Stimulated activated naive CD8-positive, alpha-beta T cell treated with anti-CD3 and anti-CD28 coated beads, Interleukin-15, Interleukin-2, amounts not matched to agents 100 ng/mL and 50 ng/mL, for 24 hours (primary cell): ENCODE measurements around the gene CD47.

Experiments
- H3K27ac Mint-ChIP-seq: one replicate; pipeline ENCODE4 v1.8.0; 2021; ENCODE audit warnings: mild to moderate bottlenecking, mixed read lengths
- H3K27me3 Mint-ChIP-seq: one replicate; pipeline ENCODE4 v1.8.0; 2021; ENCODE audit warnings: mixed read lengths
- H3K36me3 Mint-ChIP-seq: one replicate; pipeline ENCODE4 v1.8.0; 2021; ENCODE audit warnings: low read depth, mixed read lengths
- H3K4me1 Mint-ChIP-seq: one replicate; pipeline ENCODE4 v1.8.0; 2021; ENCODE audit warnings: low read depth, mixed read lengths
- H3K4me3 Mint-ChIP-seq: one replicate; pipeline ENCODE4 v1.8.0; 2021; ENCODE audit warnings: mild to moderate bottlenecking, mixed read lengths
- H3K9me3 Mint-ChIP-seq: one replicate; pipeline ENCODE4 v1.8.0; 2021; ENCODE audit warnings: mixed read lengths

Gene CD47

DNA sequence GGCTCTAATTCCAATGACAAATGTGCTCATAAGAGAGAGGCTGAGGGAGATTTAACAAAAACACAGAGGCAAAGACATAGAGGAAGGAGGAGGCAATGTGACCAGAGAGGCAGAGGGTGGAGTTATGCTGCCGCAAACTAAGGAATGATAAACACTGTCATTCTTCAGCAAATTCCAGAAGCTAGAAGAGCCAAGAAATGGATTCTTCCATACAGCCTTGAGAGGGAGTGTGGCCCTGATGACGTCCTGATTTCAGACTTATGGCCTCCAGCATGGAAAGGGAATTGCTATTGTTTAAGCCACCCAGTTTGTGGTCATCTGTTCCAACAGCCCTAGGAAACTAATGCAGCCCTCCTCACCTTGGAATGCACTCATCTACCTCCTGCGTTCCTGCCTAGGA, 30.5 kb downstream of the CD47 start:
- H3K9me3 Mint-ChIP-seq = no peaks in the 10 kb centered on the region
- peaks cover 73% of the 10 kb centered on the region for H3K36me3 Mint-ChIP-seq
- no peak overlapping the region for H3K4me3 Mint-ChIP-seq
- no peaks in the 10 kb centered on the region for H3K27me3 Mint-ChIP-seq
- H3K27ac Mint-ChIP-seq = no peak overlapping the region
- peaks cover 76% of the 10 kb centered on the region for H3K4me1 Mint-ChIP-seq

DNA sequence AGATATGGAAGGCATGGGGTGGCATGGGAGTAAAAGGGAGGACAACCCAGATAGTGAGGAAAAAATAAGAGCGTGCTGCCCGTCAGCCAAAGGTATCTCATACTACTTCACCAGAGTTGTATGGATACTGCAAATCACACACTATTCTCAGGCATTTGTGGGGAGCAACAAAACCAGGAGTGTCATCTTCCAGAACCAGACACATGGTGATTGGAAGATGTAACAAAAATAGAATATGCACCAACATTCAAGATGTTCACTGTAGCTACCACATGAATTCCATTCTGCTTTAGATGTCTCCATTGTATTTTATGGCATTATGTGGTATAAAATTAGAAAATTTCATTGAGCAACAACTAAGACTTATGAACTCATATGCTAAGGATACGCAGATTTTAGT, 34.9 kb downstream of the CD47 start:
- Mint-ChIP-seq H3K36me3 (peaks cover 80% of the 10 kb centered on the region), H3K9me3 (no peaks in the 10 kb centered on the region), H3K4me1 (peaks cover 58% of the 10 kb centered on the region), H3K27me3 (no peaks in the 10 kb centered on the region), H3K4me3 (no peak overlapping the region), H3K27ac (peak overlapping the region; percentile 64)

DNA sequence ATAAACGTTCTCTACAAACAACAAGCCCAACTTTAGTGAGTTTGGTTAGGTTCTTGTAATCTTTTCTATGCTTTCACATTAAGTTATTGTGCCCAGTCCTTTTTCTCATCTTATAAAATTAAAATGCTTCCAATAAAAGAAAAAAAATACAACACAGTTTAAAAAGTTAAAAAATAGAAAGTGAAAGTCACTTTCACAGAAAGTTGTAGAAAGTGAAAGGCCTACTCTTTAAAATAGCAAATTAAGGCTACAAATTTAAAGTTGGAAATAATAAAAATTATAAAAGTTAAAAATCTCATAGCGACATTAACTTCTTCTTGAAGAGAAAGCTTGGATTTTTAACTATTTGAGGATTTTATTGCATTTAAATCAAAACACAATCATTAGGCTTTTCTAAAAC, 35.9 kb downstream of the CD47 start:
- Mint-ChIP-seq H3K4me3 (no peak overlapping the region), H3K27ac (no peak overlapping the region), H3K9me3 (no peaks in the 10 kb centered on the region), H3K36me3 (peaks cover 74% of the 10 kb centered on the region), H3K27me3 (no peaks in the 10 kb centered on the region), H3K4me1 (peaks cover 48% of the 10 kb centered on the region)

DNA sequence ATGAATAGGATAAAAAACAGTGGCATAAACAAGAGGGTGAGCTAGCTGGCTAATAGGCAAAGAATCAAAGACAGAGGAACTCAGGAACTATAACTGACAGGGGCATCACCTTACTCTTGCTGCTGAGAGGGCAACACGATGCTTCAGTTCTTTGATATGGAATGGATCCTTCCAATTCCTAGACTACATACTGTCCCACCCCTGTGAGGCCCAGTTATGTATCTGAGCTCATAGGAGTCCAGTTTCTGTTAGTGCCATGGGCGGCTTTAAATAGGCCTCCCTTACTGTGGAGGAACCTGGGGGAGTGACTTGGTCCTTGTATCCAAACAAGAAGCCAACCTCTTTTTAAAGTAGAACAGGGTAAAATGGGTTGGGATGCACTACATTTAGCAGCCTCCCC, 37.3 kb downstream of the CD47 start:
- Mint-ChIP-seq H3K36me3 (peaks cover 76% of the 10 kb centered on the region), H3K9me3 (no peaks in the 10 kb centered on the region), H3K27me3 (no peaks in the 10 kb centered on the region), H3K4me3 (no peak overlapping the region), H3K27ac (peak overlapping the region; percentile 77), H3K4me1 (peaks cover 41% of the 10 kb centered on the region)

DNA sequence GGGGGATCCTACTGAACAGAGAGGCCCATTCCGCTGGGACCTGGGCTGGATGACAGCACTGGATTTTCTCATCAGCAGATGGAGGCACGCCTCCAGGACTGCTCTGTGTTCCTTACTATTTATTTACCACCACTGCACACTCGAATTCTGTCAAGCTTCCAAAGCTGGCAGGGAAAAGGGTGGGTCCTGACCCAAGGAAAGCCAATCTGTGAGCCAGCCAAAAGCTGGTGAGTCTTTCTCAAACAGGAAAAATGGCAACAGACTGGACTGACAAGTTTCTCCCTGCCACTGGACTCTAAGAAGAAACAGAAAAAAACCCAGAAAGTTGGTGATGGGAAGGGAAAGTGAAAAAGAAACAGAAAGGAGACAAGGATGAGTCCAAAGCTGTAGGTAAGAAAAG, 37.8 kb downstream of the CD47 start:
- no peaks in the 10 kb centered on the region for H3K9me3 Mint-ChIP-seq
- H3K36me3 Mint-ChIP-seq = peaks cover 74% of the 10 kb centered on the region

DNA sequence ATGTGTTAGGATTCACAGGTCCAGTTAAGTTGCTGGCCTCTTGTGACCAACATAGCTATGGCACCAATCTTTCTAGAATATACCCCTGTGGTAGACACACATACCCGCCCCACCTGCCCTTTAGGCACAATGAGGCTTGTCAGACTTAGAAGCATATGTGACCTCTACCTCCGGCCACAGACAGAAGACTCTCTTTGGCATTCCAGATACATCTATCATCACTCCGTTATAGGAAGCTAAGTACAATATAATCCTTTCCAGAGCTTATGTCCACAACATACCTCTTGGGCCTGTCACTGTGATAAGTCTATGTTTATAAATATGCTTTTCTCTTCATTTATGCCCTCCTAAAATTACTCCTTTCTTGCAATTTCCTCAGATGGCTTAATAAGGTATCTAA, 39.8 kb downstream of the CD47 start:
- no peaks in the 10 kb centered on the region for H3K27me3 Mint-ChIP-seq
- peaks cover 78% of the 10 kb centered on the region for H3K36me3 Mint-ChIP-seq
- H3K9me3 Mint-ChIP-seq = no peaks in the 10 kb centered on the region
- H3K27ac Mint-ChIP-seq = no peak overlapping the region
- H3K4me1 Mint-ChIP-seq = peaks cover 35% of the 10 kb centered on the region
- no peak overlapping the region for H3K4me3 Mint-ChIP-seq

More for the DNA sequence above, 37.8 kb downstream of the CD47 start:
- H3K4me1 Mint-ChIP-seq = peaks cover 43% of the 10 kb centered on the region
- no peaks in the 10 kb centered on the region for H3K27me3 Mint-ChIP-seq
- H3K27ac Mint-ChIP-seq = peak overlapping the region; percentile 77
- H3K4me3 Mint-ChIP-seq = no peak overlapping the region

DNA sequence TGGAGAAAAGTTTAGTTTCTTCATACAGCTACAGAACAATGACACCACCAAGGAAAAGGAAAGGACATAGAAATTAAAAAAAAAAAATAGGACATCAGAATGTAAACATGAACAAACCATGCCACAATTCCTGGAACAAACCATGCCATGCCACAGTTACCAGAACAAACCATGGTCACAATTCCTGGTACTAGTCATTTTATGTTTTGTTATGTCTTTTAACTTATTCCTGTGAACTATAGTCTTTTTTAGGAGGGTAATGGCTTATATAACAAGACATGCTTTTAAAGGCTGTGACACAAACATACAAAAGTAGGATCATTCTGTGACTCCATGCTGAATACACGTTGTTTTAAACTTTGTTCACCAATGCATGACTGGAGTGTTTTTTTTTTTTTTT, 42.8 kb downstream of the CD47 start:
- Mint-ChIP-seq H3K4me1 (peaks cover 11% of the 10 kb centered on the region), H3K27ac (no peak overlapping the region), H3K4me3 (no peak overlapping the region), H3K27me3 (no peaks in the 10 kb centered on the region), H3K36me3 (peaks cover 67% of the 10 kb centered on the region), H3K9me3 (no peaks in the 10 kb centered on the region)

DNA sequence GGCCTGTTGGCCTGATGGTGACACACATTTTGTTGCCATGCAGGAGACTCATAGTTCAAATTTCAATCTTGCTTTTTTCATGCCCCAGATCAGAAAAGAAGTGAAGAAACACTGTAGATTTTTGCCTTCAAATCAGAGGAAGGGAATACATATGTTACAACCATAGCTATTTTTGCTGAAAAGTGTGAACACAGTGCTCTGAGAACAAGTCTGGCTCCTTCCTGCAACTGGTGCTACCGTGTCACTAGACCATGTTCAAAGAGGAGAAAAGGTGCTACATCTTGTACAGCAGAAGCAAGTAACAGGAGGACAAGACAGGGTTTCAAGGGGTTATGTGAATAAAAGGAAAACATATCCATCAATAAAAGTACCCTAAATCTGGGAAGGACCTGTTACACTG, 44.6 kb downstream of the CD47 start:
- H3K36me3 Mint-ChIP-seq = peaks cover 64% of the 10 kb centered on the region
- H3K27ac Mint-ChIP-seq = peak overlapping the region; percentile 8
- H3K4me1 Mint-ChIP-seq = peaks cover 7% of the 10 kb centered on the region

DNA sequence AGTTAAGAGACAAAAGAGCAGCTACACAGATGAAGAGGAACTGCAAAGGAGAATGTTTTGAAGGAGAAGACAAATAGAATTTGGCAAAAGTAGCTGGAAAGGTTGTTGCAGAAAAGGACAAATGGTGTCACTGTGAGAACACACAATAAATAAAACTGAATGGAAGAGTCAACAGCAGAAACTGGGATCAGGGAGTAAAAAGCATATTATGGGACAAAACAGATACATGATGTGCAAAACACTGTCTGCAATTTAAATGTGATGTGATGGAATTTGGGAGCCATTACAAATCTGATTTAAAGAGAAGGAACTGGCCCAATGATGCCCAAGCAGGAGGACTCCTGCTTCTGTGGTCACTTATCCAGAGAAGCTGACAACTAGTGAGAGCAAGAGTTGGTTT, 46.1 kb downstream of the CD47 start:
- peaks cover 62% of the 10 kb centered on the region for H3K36me3 Mint-ChIP-seq
- H3K4me1 Mint-ChIP-seq = peaks cover 7% of the 10 kb centered on the region
- no peaks in the 10 kb centered on the region for H3K9me3 Mint-ChIP-seq
- peak overlapping the region; percentile 5 for H3K27ac Mint-ChIP-seq
- H3K27me3 Mint-ChIP-seq = no peaks in the 10 kb centered on the region
- H3K4me3 Mint-ChIP-seq = no peak overlapping the region

More for the DNA sequence above, 44.6 kb downstream of the CD47 start:
- H3K9me3 Mint-ChIP-seq = no peaks in the 10 kb centered on the region
- no peak overlapping the region for H3K4me3 Mint-ChIP-seq
- H3K27me3 Mint-ChIP-seq = no peaks in the 10 kb centered on the region

DNA sequence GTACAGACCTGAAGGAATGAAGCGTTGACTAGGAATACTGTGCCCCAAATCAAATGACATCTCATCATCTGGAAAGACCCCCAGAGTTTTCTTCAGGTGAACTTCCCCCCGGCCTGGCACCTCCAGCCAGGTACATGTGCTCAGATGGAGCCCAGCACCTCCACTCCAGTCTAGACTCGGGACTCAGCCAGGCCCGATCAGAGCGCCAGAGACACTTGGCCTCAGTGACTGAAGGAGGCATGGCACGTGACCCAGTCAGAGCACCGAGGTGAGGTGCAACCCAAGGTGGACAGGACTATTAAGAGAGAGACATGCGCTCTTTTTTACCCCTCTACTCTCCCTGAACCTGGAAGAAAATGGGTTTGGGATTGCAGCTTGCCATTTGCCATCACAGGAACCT, 48.5 kb downstream of the CD47 start:
- peaks cover 3% of the 10 kb centered on the region for H3K4me1 Mint-ChIP-seq
- H3K9me3 Mint-ChIP-seq = no peaks in the 10 kb centered on the region
- H3K36me3 Mint-ChIP-seq = peaks cover 56% of the 10 kb centered on the region
- no peak overlapping the region for H3K27ac Mint-ChIP-seq
- no peak overlapping the region for H3K4me3 Mint-ChIP-seq
- no peaks in the 10 kb centered on the region for H3K27me3 Mint-ChIP-seq

DNA sequence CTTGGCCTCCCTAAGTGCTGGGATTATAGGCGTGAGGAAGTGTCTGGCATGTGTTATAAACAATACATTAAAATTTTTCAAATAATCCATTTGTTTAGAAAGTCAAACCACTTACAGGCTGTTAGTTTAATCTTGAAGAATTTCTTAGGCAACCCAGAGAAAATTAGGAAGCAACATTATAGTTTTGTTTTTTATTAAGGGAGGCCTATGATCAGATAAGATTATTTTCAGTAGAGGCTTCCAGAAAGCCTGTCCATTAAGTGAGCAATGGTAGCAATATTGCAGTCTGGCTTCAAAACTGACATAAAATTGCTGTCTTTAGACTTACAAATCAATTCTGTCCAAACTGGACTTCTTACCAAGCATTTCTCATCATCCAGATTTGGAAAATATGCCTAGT, 49.6 kb downstream of the CD47 start:
- no peak overlapping the region for H3K4me3 Mint-ChIP-seq
- H3K27me3 Mint-ChIP-seq = no peaks in the 10 kb centered on the region
- peaks cover 11% of the 10 kb centered on the region for H3K4me1 Mint-ChIP-seq
- H3K9me3 Mint-ChIP-seq = no peaks in the 10 kb centered on the region
- no peak overlapping the region for H3K27ac Mint-ChIP-seq
- peaks cover 46% of the 10 kb centered on the region for H3K36me3 Mint-ChIP-seq

DNA sequence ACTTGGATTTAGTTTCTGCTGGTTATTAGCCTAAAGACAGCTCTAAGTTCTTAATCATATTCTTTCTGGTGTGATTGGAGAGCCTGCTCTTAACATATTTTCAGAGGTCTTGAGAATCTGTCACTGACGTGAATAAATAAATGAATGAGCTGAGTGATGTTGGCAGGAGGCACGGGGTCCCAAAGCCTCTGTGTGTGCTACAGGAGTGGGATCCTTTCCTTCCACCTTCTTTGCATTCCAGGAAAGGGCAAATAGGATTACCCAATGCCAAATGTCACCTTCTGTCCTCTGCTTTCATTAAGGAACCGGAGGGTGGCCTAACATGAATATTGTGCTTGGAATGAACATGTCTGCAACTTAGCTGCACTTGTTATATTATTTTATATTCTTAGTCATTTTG, 53.1 kb downstream of the CD47 start:
- no peak overlapping the region for H3K4me3 Mint-ChIP-seq
- H3K9me3 Mint-ChIP-seq = no peaks in the 10 kb centered on the region
- H3K36me3 Mint-ChIP-seq = peaks cover 44% of the 10 kb centered on the region
- no peak overlapping the region for H3K27ac Mint-ChIP-seq
- H3K4me1 Mint-ChIP-seq = peaks cover 18% of the 10 kb centered on the region
- no peaks in the 10 kb centered on the region for H3K27me3 Mint-ChIP-seq

DNA sequence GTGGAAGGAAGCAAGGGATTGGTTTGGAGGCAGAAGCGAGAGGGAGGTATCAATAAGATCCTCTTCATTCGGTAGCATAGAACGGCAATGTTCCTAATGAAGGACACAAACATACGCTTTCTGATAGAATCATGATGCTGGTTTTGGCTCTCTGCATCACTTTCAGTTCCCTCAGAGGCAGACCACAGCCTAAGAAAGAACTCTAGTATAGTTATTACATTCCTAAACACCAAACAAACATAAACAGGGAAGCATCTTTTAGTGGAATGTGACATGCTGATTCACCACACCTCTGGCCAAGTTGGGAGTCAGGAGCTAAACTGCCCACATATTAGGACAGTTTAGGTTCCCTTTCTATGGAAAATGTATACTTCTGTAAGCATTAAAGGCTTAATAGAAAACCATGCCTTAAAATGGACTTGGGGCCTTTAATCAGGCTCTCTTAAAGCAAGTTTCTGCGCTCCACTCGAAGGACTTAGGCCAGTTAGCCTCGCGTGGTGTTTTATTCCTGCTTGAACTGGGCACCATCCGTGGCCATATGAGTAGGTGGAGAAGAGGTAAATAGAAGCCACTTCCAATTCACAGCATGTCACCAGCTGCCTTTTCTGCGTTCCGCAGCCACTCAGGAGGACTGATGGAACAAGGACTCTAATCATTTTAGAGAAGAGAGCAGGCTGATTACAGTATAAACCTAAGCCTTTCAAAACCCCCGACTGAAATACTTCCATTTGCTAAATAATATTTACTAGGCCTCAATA, 53.7 kb downstream of the CD47 start:
- Mint-ChIP-seq H3K27ac (no peak overlapping the region), H3K4me1 (peaks cover 18% of the 10 kb centered on the region), H3K4me3 (no peak overlapping the region), H3K36me3 (peaks cover 44% of the 10 kb centered on the region), H3K9me3 (no peaks in the 10 kb centered on the region), H3K27me3 (no peaks in the 10 kb centered on the region)

DNA sequence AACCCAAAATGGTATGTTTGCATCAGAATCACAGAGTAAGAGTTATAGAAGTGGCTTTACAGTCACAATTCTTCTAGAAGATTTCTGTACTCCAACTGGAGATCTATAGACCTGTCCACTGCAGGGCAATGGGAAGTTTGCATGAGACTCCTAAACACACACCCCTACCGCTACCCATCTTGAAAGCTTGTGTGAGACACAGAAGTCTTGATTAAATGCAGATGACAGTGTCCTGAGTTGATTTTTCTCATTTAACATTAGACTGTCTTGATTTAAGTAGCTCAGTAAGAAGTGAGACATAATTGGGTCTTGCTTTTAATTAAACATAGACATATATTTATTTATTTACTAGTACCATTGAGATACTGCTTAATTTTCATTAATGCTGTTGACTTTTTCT, 54.4 kb downstream of the CD47 start:
- H3K36me3 Mint-ChIP-seq = peaks cover 41% of the 10 kb centered on the region
- H3K4me3 Mint-ChIP-seq = no peak overlapping the region
- no peak overlapping the region for H3K27ac Mint-ChIP-seq
- no peaks in the 10 kb centered on the region for H3K9me3 Mint-ChIP-seq
- peaks cover 18% of the 10 kb centered on the region for H3K4me1 Mint-ChIP-seq
- no peaks in the 10 kb centered on the region for H3K27me3 Mint-ChIP-seq

DNA sequence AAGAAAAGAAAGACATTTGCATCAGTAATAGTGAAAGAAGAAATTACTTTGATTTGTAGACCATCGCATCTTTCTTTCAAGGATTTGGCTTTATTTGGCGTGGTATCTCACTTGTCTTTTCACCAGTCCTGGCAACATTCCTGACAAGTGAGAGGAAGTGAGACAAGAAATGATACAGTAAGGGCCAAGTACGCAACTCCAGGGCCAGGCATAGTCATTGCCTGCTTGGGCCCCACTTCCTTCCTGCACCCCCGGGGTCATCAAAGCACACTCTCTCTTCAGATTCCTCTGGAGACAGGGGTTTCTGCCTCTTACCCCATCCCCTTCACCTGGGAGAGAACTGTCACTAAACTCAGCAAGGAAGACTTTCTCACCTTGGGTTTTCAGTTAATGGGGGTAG, 55.1 kb downstream of the CD47 start:
- Mint-ChIP-seq H3K9me3 (no peaks in the 10 kb centered on the region), H3K27ac (no peak overlapping the region), H3K4me1 (peaks cover 18% of the 10 kb centered on the region), H3K36me3 (peaks cover 47% of the 10 kb centered on the region), H3K27me3 (no peaks in the 10 kb centered on the region), H3K4me3 (no peak overlapping the region)

DNA sequence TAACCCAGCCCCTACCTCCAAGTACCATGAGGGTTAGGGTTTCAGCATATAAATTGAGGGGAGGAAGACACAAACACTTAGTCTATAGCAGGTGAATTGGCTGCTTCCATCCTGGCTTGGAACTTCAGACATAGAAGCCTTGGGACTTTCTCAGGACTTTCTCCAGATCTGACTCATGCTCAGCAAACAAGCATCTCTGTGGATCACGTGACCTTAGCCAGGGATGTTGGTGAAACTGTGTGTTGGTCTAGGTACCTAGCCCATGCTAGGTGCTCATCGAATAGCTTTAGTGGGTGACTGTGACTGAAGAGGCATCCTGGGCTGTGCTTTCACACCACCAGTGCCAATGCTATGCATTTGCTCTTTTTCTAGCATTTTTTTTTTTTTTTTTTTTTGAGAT, 58.9 kb downstream of the CD47 start:
- Mint-ChIP-seq H3K27ac (no peak overlapping the region), H3K27me3 (no peaks in the 10 kb centered on the region), H3K36me3 (peaks cover 54% of the 10 kb centered on the region), H3K4me3 (no peak overlapping the region), H3K4me1 (peaks cover 15% of the 10 kb centered on the region), H3K9me3 (peaks cover 8% of the 10 kb centered on the region)
